Mesenchymal stem cell (in vitro differentiated cells and primary cell): ENCODE measurements around the gene DRAP1.
A peak's percentile ranks its signal among the peaks of the same experiment; 100 is the strongest.

ENCODE experiments used
- DNase-seq: peaks from one replicate; pipeline ENCODE4 v3.0.0-alpha.2; 2013
- H2AFZ ChIP-seq: one replicate; pipeline ENCODE4 v1.6.1; 2013; ENCODE audit warnings: low read depth, mild to moderate bottlenecking, control low read depth, inconsistent platforms, low read length, moderate library complexity
- H2AK5ac ChIP-seq: 2 replicates; pipeline ENCODE4 v1.6.1; 2013; ENCODE audit warnings: low read length, moderate library complexity, mild to moderate bottlenecking, inconsistent platforms; ENCODE audit not compliant: severe bottlenecking
- H2BK120ac ChIP-seq: one replicate; pipeline ENCODE4 v1.6.1; 2013; ENCODE audit warnings: low read depth, mild to moderate bottlenecking, inconsistent platforms, low read length, moderate library complexity
- H2BK12ac ChIP-seq, 2 experiments: one replicate each; pipeline ENCODE4 v1.6.1; 2013; ENCODE audit warnings: inconsistent platforms in 2 of 2, low read length in 2 of 2, mild to moderate bottlenecking in 2 of 2, moderate library complexity in 2 of 2, control low read depth in 1 of 2
- H2BK15ac ChIP-seq: one replicate; pipeline ENCODE4 v1.6.1; 2013; ENCODE audit warnings: mild to moderate bottlenecking, low read depth, inconsistent platforms; ENCODE audit not compliant: poor library complexity, severe bottlenecking
- H2BK5ac ChIP-seq: 2 replicates; pipeline ENCODE4 v1.6.1; 2013; ENCODE audit warnings: low read depth, mild to moderate bottlenecking, low read length, control low read depth, inconsistent platforms; ENCODE audit not compliant: poor library complexity, severe bottlenecking
- H3K14ac ChIP-seq, 2 experiments: one replicate each; pipeline ENCODE4 v1.6.1; 2013; ENCODE audit warnings: inconsistent platforms in 2 of 2, low read length in 2 of 2, control low read depth in 1 of 2, mild to moderate bottlenecking in 1 of 2, moderate library complexity in 1 of 2
- H3K18ac ChIP-seq, 2 experiments: one replicate each; pipeline ENCODE4 v1.6.1; 2013; ENCODE audit warnings: inconsistent platforms in 2 of 2, low read length in 2 of 2, control low read depth in 1 of 2, low read depth in 1 of 2, mild to moderate bottlenecking in 1 of 2
- H3K23ac ChIP-seq, 2 experiments: one replicate each; pipeline ENCODE4 v1.6.1; 2013; ENCODE audit warnings: inconsistent platforms in 2 of 2, low read length in 2 of 2, mild to moderate bottlenecking in 2 of 2, moderate library complexity in 2 of 2, control low read depth in 1 of 2
- H3K27ac ChIP-seq: 2 replicates; pipeline ENCODE4 v1.5.1; 2013; ENCODE audit warnings: mild to moderate bottlenecking, moderate library complexity, low read length, control low read depth, inconsistent platforms; ENCODE audit not compliant: poor library complexity, severe bottlenecking
- H3K27me3 ChIP-seq, 2 experiments: 2 replicates each; pipeline versions ENCODE4 v1.6.1 to v1.7.0; 2013; ENCODE audit warnings: low read length in 2 of 2, mild to moderate bottlenecking in 2 of 2, moderate library complexity in 2 of 2, control low read depth in 1 of 2, inconsistent platforms in 1 of 2; ENCODE audit not compliant: control insufficient read depth in 1 of 2, insufficient read depth in 1 of 2
- H3K36me3 ChIP-seq, 2 experiments: 2 replicates each; pipeline versions ENCODE4 v1.6.1 to v1.7.0; 2013; ENCODE audit warnings: low read length in 2 of 2, control low read depth in 1 of 2, inconsistent platforms in 1 of 2, low read depth in 1 of 2, mild to moderate bottlenecking in 1 of 2; ENCODE audit not compliant: insufficient read depth in 2 of 2, control insufficient read depth in 1 of 2
- H3K4ac ChIP-seq, 2 experiments: one replicate each; pipeline ENCODE4 v1.6.1; 2013; ENCODE audit warnings: inconsistent platforms in 2 of 2, low read length in 2 of 2, mild to moderate bottlenecking in 2 of 2, moderate library complexity in 2 of 2, control low read depth in 1 of 2, low read depth in 1 of 2
- H3K4me1 ChIP-seq: 2 replicates; pipeline ENCODE4 v1.6.1; 2013; ENCODE audit warnings: low read depth, low read length, control low read depth; ENCODE audit not compliant: control insufficient read depth, insufficient read depth
- H3K4me2 ChIP-seq: 2 replicates; pipeline ENCODE4 v1.6.1; 2013; ENCODE audit warnings: low read length, mild to moderate bottlenecking, inconsistent platforms; ENCODE audit not compliant: poor library complexity, severe bottlenecking
- H3K4me3 ChIP-seq, 2 experiments: 2 replicates each; pipeline versions ENCODE4 v1.5.1 to v1.7.0; 2013; ENCODE audit warnings: low read length in 2 of 2, mild to moderate bottlenecking in 2 of 2, control low read depth in 1 of 2, low read depth in 1 of 2; ENCODE audit not compliant: insufficient read depth in 1 of 2
- H3K79me1 ChIP-seq: replicated peaks from 2 replicates; pipeline ENCODE4 v1.6.1; 2013; ENCODE audit warnings: mild to moderate bottlenecking, control low read depth, low read length, inconsistent platforms; ENCODE audit not compliant: poor library complexity, severe bottlenecking
- H3K9ac ChIP-seq: 2 replicates; pipeline ENCODE4 v1.7.0; 2013; ENCODE audit warnings: mild to moderate bottlenecking, low read length, moderate library complexity
- H3K9me3 ChIP-seq: 2 replicates; pipeline ENCODE4 v1.7.0; 2013; ENCODE audit warnings: mild to moderate bottlenecking, low read length; ENCODE audit not compliant: control insufficient read depth
- H4K8ac ChIP-seq: one replicate; pipeline ENCODE4 v1.6.1; 2013; ENCODE audit warnings: inconsistent platforms, mild to moderate bottlenecking, low read length, moderate library complexity
- H4K91ac ChIP-seq: one replicate; pipeline ENCODE4 v1.6.1; 2013; ENCODE audit warnings: mild to moderate bottlenecking, low read length, inconsistent platforms
- WGBS: methylation state at CpG from one replicate; pipeline ENCODE4 v1.1.7; 2013; ENCODE audit warnings: mixed read lengths; 5-methylcytosine and 5-hydroxymethylcytosine counted together

Gene DRAP1

GRCh38 chr11:65897020-65897471 is 22.2 kb upstream of the DRAP1 start:
- H3K4me2 ChIP-seq, result peak overlapping the region; percentile 46
- no peak overlapping the region for H4K91ac ChIP-seq
- H3K4ac ChIP-seq, result no peak overlapping the region
- H3K4me3 ChIP-seq, result peak overlapping the region in 1 of 2 experiments; percentile 98
- H2BK120ac ChIP-seq, result no peak overlapping the region
- DNase-seq, result no peak
- H2AK5ac ChIP-seq, result peak overlapping the region; percentile 43
- peak overlapping the region in 1 of 2 experiments; percentile 20 for H2BK12ac ChIP-seq
- peaks cover 42 to 54% of the 10 kb centered on the region in 2 experiments for H3K36me3 ChIP-seq
- H3K79me1 ChIP-seq, result peaks cover 2% of the 10 kb centered on the region
- peak overlapping the region; percentile 100 for H3K9ac ChIP-seq
- H3K14ac ChIP-seq, result no peak overlapping the region
- H2BK5ac ChIP-seq, result no peak overlapping the region
- no peak overlapping the region for H3K18ac ChIP-seq
- H3K23ac ChIP-seq, result peak overlapping the region in 1 of 2 experiments; percentile 95
- no peak overlapping the region for H2AFZ ChIP-seq
- H3K27me3 ChIP-seq, result no peaks in the 10 kb centered on the region
- no peaks in the 10 kb centered on the region for H3K9me3 ChIP-seq
- H3K27ac ChIP-seq, result peak overlapping the region; percentile 11
- WGBS, result 86% methylated on average over 4 of the region's 4 CpGs
- no peak overlapping the region for H2BK15ac ChIP-seq
- peaks cover 41% of the 10 kb centered on the region for H3K4me1 ChIP-seq
- peak overlapping the region; percentile 45 for H4K8ac ChIP-seq

- Histone ChIP-seq H3K4me2 (peak overlapping the region; percentile 92), H2BK15ac (peak overlapping the region; percentile 70), H3K27ac (peak overlapping the region; percentile 90), H3K36me3 (peaks cover 29 to 38% of the 10 kb centered on the region in 2 experiments), H2BK120ac (peak overlapping the region; percentile 64), H3K4me1 (peaks cover 44% of the 10 kb centered on the region), H3K27me3 (no peaks in the 10 kb centered on the region), H3K4me3 (peak overlapping the region; percentile 80 to 98), H3K9me3 (no peaks in the 10 kb centered on the region), H4K91ac (peak overlapping the region; percentile 83), H2BK5ac (peak overlapping the region; percentile 95), H3K18ac (peak overlapping the region; percentile 78 to 95), H3K14ac (peak overlapping the region in 1 of 2 experiments; percentile 1), H2BK12ac (peak overlapping the region; percentile 28 to 80), H3K79me1 (peaks cover 2% of the 10 kb centered on the region), H3K4ac (peak overlapping the region; percentile 80), H2AFZ (no peak overlapping the region), H3K23ac (no peak overlapping the region), H4K8ac (peak overlapping the region; percentile 92), H2AK5ac (peak overlapping the region; percentile 11), H3K9ac (peak overlapping the region; percentile 100)
- DNase-seq, result no peak
- WGBS, result 8% methylated on average over 23 of the region's 28 CpGs
Measured at GRCh38 chr11:65898656-65899355, 20.4 kb upstream of the DRAP1 start.

GRCh38 chr11:65899356-65900124 is 19.7 kb upstream of the DRAP1 start:
- Histone ChIP-seq H3K4me2 (peak overlapping the region; percentile 92), H2BK120ac (peak overlapping the region; percentile 82), H3K4ac (peak overlapping the region; percentile 80 to 91), H3K23ac (peak overlapping the region in 1 of 2 experiments; percentile 97), H2BK5ac (peak overlapping the region; percentile 95), H3K4me3 (peak overlapping the region; percentile 80 to 98), H2BK15ac (peak overlapping the region; percentile 73), H3K4me1 (peaks cover 43% of the 10 kb centered on the region), H3K9me3 (no peaks in the 10 kb centered on the region), H2AFZ (peak overlapping the region; percentile 39), H3K27ac (peak overlapping the region; percentile 94), H3K36me3 (peaks cover 23 to 30% of the 10 kb centered on the region in 2 experiments), H2AK5ac (peak overlapping the region; percentile 57), H4K91ac (peak overlapping the region; percentile 83), H2BK12ac (peak overlapping the region; percentile 38 to 95), H3K27me3 (no peaks in the 10 kb centered on the region), H4K8ac (peak overlapping the region; percentile 84), H3K14ac (peak overlapping the region in 1 of 2 experiments; percentile 94), H3K9ac (peak overlapping the region; percentile 100), H3K18ac (peak overlapping the region; percentile 78 to 95), H3K79me1 (peaks cover 2% of the 10 kb centered on the region)
- under 1% methylated on average over 66 of the region's 78 CpGs for WGBS
- peak; percentile 88 for DNase-seq
